ENCODE results near the gene TNRC6C.

GRCh38 chr17:77933777-77934398 is 24.6 kb upstream of the TNRC6C start:
- no peak for TF ChIP-seq CTCF (IDR thresholded peaks at IDR 0.05; ENCODE audit: insufficient read depth, low read length, poor library complexity, severe bottlenecking)
- no peak for TF ChIP-seq EZH2phosphoT487 (conservative IDR thresholded peaks at IDR 0.05; ENCODE audit: low read length)

Measured in SU-DHL-6 (cell line).